ENCODE data around the gene MACF1. TPM values are rescaled to one million over a fixed set of nuclear protein-coding genes. Genes with fewer than 3 reads are reported as not detected.
A peak's percentile ranks its signal among the peaks of the same experiment; 100 is the strongest.

Gene MACF1
- total RNA-seq, 1 donor, result 284 TPM

DNA sequence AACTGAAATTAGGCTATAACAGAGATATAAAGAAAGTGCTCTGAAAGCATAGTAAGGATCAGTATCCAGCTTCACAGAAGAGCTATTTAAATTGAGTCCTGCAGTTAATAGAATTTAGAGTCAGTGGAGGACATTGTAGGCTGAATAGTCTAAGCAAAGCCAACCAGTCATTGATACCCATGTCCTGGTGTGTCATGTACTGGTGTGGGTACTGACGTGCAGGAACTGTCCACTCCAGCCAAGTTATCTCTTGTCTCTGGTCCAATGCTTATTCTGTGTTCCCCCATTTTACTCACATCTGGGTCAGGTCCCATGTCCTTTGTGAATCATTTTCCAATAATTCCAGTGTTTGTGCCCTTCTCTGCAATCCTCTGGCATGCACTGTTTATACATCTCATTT lies 90.0 kb downstream of the MACF1 start:
- TF ChIP-seq, protein P1, sequence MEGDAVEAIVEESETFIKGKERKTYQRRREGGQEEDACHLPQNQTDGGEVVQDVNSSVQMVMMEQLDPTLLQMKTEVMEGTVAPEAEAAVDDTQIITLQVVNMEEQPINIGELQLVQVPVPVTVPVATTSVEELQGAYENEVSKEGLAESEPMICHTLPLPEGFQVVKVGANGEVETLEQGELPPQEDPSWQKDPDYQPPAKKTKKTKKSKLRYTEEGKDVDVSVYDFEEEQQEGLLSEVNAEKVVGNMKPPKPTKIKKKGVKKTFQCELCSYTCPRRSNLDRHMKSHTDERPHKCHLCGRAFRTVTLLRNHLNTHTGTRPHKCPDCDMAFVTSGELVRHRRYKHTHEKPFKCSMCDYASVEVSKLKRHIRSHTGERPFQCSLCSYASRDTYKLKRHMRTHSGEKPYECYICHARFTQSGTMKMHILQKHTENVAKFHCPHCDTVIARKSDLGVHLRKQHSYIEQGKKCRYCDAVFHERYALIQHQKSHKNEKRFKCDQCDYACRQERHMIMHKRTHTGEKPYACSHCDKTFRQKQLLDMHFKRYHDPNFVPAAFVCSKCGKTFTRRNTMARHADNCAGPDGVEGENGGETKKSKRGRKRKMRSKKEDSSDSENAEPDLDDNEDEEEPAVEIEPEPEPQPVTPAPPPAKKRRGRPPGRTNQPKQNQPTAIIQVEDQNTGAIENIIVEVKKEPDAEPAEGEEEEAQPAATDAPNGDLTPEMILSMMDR (IDR thresholded peaks at IDR 0.05; ENCODE audit: insufficient read depth, low read length), result no peak
- DNase-seq (ENCODE audit: low read depth), result peak; percentile 54
- no peak overlapping the region for H3K4me3 ChIP-seq (ENCODE audit: low read depth, low read length)

GRCh38 chr1:39295901-39296300 lies 91.4 kb downstream of the MACF1 start:
- no peak overlapping the region for H3K4me3 ChIP-seq (ENCODE audit: low read depth, low read length)
- TF ChIP-seq, protein P1 (IDR thresholded peaks at IDR 0.05; ENCODE audit: insufficient read depth, low read length), result no peak
- peak; percentile 47 for DNase-seq (ENCODE audit: low read depth)

GRCh38 chr1:39297551-39297950 lies 93.1 kb downstream of the MACF1 start:
- TF ChIP-seq, protein P1 (IDR thresholded peaks at IDR 0.05; ENCODE audit: insufficient read depth, low read length), result no peak
- no peak overlapping the region for H3K4me3 ChIP-seq (ENCODE audit: low read depth, low read length)
- DNase-seq (ENCODE audit: low read depth), result peak; percentile 80

GRCh38 chr1:39301606-39302005 lies 97.1 kb downstream of the MACF1 start:
- H3K4me3 ChIP-seq (ENCODE audit: low read depth, low read length), result no peak overlapping the region
- TF ChIP-seq, protein P1 (IDR thresholded peaks at IDR 0.05; ENCODE audit: insufficient read depth, low read length), result no peak
- peak; percentile 44 for DNase-seq (ENCODE audit: low read depth)

DNA sequence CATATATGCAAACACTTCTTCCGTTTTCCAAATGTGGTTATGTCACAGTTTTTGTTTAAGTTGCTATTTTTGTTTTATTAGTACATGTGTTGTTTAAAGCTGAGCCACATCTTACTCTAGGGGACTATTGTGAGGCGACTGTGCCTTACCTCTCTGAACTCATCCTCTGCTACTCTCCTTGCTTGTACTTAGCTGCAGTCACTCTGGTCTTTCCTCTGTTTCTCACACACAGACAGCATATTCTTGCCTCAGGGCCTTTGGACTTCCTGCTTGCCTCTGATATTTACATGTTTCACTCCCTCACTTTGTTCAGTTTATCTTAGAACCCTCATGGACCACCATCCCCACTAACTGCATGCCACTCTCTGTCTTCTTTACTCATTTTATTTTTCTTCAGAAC lies 101.1 kb downstream of the MACF1 start:
- TF ChIP-seq, protein P1 (IDR thresholded peaks at IDR 0.05; ENCODE audit: insufficient read depth, low read length), result no peak
- H3K4me3 ChIP-seq (ENCODE audit: low read depth, low read length), result no peak overlapping the region
- DNase-seq (ENCODE audit: low read depth), result no peak

GRCh38 chr1:39310015-39310414 lies 105.5 kb downstream of the MACF1 start:
- no peak overlapping the region for H3K4me3 ChIP-seq (ENCODE audit: low read depth, low read length)
- DNase-seq (ENCODE audit: low read depth), result no peak
- TF ChIP-seq, protein P1 (IDR thresholded peaks at IDR 0.05; ENCODE audit: insufficient read depth, low read length), result no peak

- no peak for DNase-seq (ENCODE audit: low read depth)
- H3K4me3 ChIP-seq (ENCODE audit: low read depth, low read length), result no peak overlapping the region
- TF ChIP-seq, protein P1 (IDR thresholded peaks at IDR 0.05; ENCODE audit: insufficient read depth, low read length), result no peak
These were observed 106.2 kb downstream of the MACF1 start for GRCh38 chr1:39310691-39311090.

Data from fibroblast of the aortic adventitia (primary cell).